H1 (cell line): ENCODE data around the gene CTPS1.

Experiments used
- CBX8 ChIP-seq: fragments of 300-800, 300-1000 bp; sonication (generic); IDR thresholded peaks from 2 replicates; pipeline ENCODE4 v1.7.1; 2016; ENCODE audit warnings: low read depth, low read length, borderline replicate concordance
- GTF2F1 ChIP-seq: IDR thresholded peaks from 2 replicates; pipeline ENCODE4 v1.6.1; 2012; ENCODE audit warnings: low read depth, low read length, improper control_type of control experiment, borderline replicate concordance
- POLR2A ChIP-seq, 2 experiments: IDR thresholded peaks; 1 replicate in 1 of 2; 2 replicates in 1 of 2; pipeline ENCODE4 v1.6.1; 2011; ENCODE audit warnings: low read depth in 2 of 2, low read length in 2 of 2, mild to moderate bottlenecking in 2 of 2; ENCODE audit errors: control extremely low read depth in 1 of 2
- POLR2AphosphoS5 ChIP-seq: IDR thresholded peaks from 2 replicates; pipeline ENCODE4 v1.6.1; 2011; ENCODE audit warnings: low read depth, low read length
- RAD21 ChIP-seq, 2 experiments: IDR thresholded peaks in 1 of 2; conservative IDR thresholded peaks in 1 of 2; 2 replicates each; pipeline ENCODE4 v1.6.1; 2011; ENCODE audit warnings: low read depth in 2 of 2, low read length in 2 of 2, improper control_type of control experiment in 1 of 2, inconsistent platforms in 1 of 2, mild to moderate bottlenecking in 1 of 2, moderate library complexity in 1 of 2
- SIN3A ChIP-seq, 2 experiments: IDR thresholded peaks in 1 of 2; conservative IDR thresholded peaks in 1 of 2; 2 replicates each; pipeline ENCODE4 v1.6.1; 2011 to 2012; ENCODE audit warnings: low read length in 2 of 2, improper control_type of control experiment in 1 of 2, low read depth in 1 of 2, mild to moderate bottlenecking in 1 of 2
- TCF12 ChIP-seq: IDR thresholded peaks from 2 replicates; pipeline ENCODE4 v1.6.1; 2011; ENCODE audit warnings: low read depth, mild to moderate bottlenecking, low read length
- TF ChIP-seq, protein P1 (sequence below), 3 experiments: IDR thresholded peaks; 1 replicate in 2 of 3; 2 replicates in 1 of 3; pipeline versions ENCODE4 v1.5.1 to v1.6.1; 2011; ENCODE audit warnings: low read length in 3 of 3, mild to moderate bottlenecking in 3 of 3, inconsistent platforms in 2 of 3, low read depth in 1 of 3, moderate library complexity in 1 of 3; ENCODE audit not compliant: insufficient read depth in 1 of 3; ENCODE audit errors: control extremely low read depth in 1 of 3

DNA sequence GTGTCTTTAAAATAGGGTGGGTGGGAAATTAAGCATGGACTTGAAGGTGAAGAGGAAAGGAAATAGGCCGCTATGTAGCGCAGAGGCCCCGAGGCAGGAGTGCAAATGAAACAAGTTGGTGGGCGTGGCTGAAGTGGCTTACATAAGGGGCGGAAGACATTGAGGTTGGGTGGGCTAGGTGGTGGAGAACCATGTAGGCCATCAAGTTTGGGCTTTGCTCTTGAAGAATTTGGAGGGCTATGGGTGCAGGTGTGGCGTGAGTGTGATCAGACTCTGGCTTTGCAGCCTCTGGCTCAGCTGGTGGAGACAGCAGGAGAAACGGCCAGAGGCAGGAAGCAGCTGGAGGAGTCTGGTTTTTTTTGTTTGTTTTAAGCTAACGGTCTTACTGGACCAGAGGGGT is 35.4 kb downstream of the CTPS1 start:
- TF ChIP-seq, protein P1, sequence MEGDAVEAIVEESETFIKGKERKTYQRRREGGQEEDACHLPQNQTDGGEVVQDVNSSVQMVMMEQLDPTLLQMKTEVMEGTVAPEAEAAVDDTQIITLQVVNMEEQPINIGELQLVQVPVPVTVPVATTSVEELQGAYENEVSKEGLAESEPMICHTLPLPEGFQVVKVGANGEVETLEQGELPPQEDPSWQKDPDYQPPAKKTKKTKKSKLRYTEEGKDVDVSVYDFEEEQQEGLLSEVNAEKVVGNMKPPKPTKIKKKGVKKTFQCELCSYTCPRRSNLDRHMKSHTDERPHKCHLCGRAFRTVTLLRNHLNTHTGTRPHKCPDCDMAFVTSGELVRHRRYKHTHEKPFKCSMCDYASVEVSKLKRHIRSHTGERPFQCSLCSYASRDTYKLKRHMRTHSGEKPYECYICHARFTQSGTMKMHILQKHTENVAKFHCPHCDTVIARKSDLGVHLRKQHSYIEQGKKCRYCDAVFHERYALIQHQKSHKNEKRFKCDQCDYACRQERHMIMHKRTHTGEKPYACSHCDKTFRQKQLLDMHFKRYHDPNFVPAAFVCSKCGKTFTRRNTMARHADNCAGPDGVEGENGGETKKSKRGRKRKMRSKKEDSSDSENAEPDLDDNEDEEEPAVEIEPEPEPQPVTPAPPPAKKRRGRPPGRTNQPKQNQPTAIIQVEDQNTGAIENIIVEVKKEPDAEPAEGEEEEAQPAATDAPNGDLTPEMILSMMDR (IDR thresholded peaks at IDR 0.05; ENCODE audit: control extremely low read depth in 1 of 3, insufficient read depth in 1 of 3, low read depth in 1 of 3, low read length in 3 of 3), result no peak
- TF ChIP-seq SIN3A (conservative IDR thresholded peaks at IDR 0.05 in 1 of 2, IDR thresholded peaks at IDR 0.05 in 1 of 2; ENCODE audit: low read depth in 1 of 2, low read length in 2 of 2) (no peak), RAD21 (IDR thresholded peaks at IDR 0.05 in 1 of 2, conservative IDR thresholded peaks at IDR 0.05 in 1 of 2; ENCODE audit: low read depth in 2 of 2, low read length in 2 of 2) (no peak), TCF12 (no peak), POLR2AphosphoS5 (no peak), CBX8 (no peak), GTF2F1 (no peak), POLR2A (IDR thresholded peaks at IDR 0.05; ENCODE audit: control extremely low read depth in 1 of 2, low read depth in 2 of 2, low read length in 2 of 2) (no peak)
